MM.1S (cell line): ENCODE data around the gene ADCY2.

Experiments used
- DNase-seq: peaks from one replicate; pipeline ENCODE4 v3.0.0-alpha.2; 2015
- H2AFZ ChIP-seq: fragments of 300-600 bp; sonication (generic); 2 replicates; pipeline ENCODE4 v1.6.0; 2016; ENCODE audit warnings: antibody characterized with exemption, low read length
- H3F3A ChIP-seq: fragments of 300-600 bp; sonication (generic); 2 replicates; pipeline ENCODE4 v1.6.1; 2016; ENCODE audit warnings: mild to moderate bottlenecking, antibody characterized with exemption, low read length, moderate library complexity, mixed read lengths; ENCODE audit not compliant: insufficient read depth
- H3K27ac ChIP-seq: fragments of 300-600 bp; sonication (generic); 2 replicates; pipeline ENCODE4 v1.5.1; 2016; ENCODE audit warnings: mild to moderate bottlenecking, low read length
- H3K27me3 ChIP-seq: fragments of 300-600 bp; sonication (generic); replicated peaks from 2 replicates; pipeline ENCODE4 v1.6.0; 2016; ENCODE audit warnings: low read length; ENCODE audit not compliant: insufficient read depth
- H3K36me3 ChIP-seq: fragments of 300-600 bp; sonication (generic); replicated peaks from 2 replicates; pipeline ENCODE4 v1.6.1; 2016; ENCODE audit warnings: mild to moderate bottlenecking, low read length, mixed read lengths; ENCODE audit not compliant: insufficient read depth
- H3K4me1 ChIP-seq: fragments of 300-600 bp; sonication (generic); 2 replicates; pipeline ENCODE4 v1.6.1; 2016; ENCODE audit warnings: low read length, mixed read lengths
- H3K4me2 ChIP-seq: fragments of 300-600 bp; sonication (generic); 2 replicates; pipeline ENCODE4 v1.6.0; 2016; ENCODE audit warnings: low read depth, low read length
- H3K4me3 ChIP-seq: fragments of 300-600 bp; sonication (generic); 2 replicates; pipeline ENCODE4 v1.5.1; 2016; ENCODE audit warnings: low read length, mixed read lengths
- H3K79me2 ChIP-seq: fragments of 300-600 bp; sonication (generic); 2 replicates; pipeline ENCODE4 v1.6.1; 2016; ENCODE audit warnings: mixed run types, low read length, mixed read lengths
- H3K9ac ChIP-seq: fragments of 300-600 bp; sonication (generic); 2 replicates; pipeline ENCODE4 v1.6.1; 2016; ENCODE audit warnings: low read length, mixed read lengths
- H3K9me2 ChIP-seq: fragments of 300-600 bp; sonication (generic); replicated peaks from 2 replicates; pipeline ENCODE4 v1.6.1; 2016; ENCODE audit warnings: mild to moderate bottlenecking, low read length, mixed read lengths; ENCODE audit not compliant: insufficient read depth
- H3K9me3 ChIP-seq: fragments of 300-600 bp; sonication (generic); replicated peaks from 2 replicates; pipeline ENCODE4 v1.6.1; 2016; ENCODE audit warnings: mild to moderate bottlenecking, low read length, mixed read lengths; ENCODE audit not compliant: insufficient read depth
- H4K20me1 ChIP-seq: fragments of 300-600 bp; sonication (generic); 2 replicates; pipeline ENCODE4 v1.6.1; 2016; ENCODE audit warnings: mild to moderate bottlenecking, low read length, moderate library complexity, mixed read lengths; ENCODE audit not compliant: insufficient read depth
- EZH2 ChIP-seq: fragments of 300-600 bp; sonication (generic); optimal IDR thresholded peaks from 2 replicates; pipeline ENCODE3; 2017; ENCODE audit warnings: low read depth, mild to moderate bottlenecking, antibody characterized with exemption, low read length, mixed read lengths
- EZH2phosphoT487 ChIP-seq: fragments of 300-600 bp; sonication (generic); IDR thresholded peaks from 2 replicates; pipeline ENCODE4 v1.6.1; 2018; ENCODE audit warnings: antibody characterized with exemption, low read length
- TF ChIP-seq, protein P1 (sequence below): fragments of 300-600 bp; sonication (generic); IDR thresholded peaks from 2 replicates; pipeline ENCODE4 v1.5.1; 2016; ENCODE audit warnings: antibody characterized with exemption, low read length, mixed read lengths

Gene ADCY2

DNA sequence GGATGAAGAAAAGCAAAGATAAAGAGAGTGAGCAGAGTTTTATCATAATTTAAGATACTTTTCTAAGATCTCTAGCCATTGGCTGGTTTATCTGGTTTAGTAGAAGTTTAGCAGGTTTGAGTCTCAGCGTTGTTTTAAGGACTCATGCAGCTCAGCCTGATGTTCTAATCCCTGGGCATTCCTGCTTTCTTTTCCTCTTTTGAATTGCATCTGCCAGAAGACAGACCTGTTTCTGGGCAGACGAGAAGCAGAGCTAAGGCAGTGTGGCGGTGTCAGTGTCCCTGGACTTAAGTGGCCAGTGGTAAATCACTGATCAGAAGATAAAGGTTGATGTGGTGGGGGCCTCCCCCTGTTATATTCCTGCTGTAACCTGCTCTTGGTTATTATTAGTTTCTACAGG is 138.6 kb downstream of the ADCY2 start:
- H3K9me3 ChIP-seq = no peaks in the 10 kb centered on the region
- TF ChIP-seq EZH2phosphoT487 = no peak
- TF ChIP-seq, protein P1, sequence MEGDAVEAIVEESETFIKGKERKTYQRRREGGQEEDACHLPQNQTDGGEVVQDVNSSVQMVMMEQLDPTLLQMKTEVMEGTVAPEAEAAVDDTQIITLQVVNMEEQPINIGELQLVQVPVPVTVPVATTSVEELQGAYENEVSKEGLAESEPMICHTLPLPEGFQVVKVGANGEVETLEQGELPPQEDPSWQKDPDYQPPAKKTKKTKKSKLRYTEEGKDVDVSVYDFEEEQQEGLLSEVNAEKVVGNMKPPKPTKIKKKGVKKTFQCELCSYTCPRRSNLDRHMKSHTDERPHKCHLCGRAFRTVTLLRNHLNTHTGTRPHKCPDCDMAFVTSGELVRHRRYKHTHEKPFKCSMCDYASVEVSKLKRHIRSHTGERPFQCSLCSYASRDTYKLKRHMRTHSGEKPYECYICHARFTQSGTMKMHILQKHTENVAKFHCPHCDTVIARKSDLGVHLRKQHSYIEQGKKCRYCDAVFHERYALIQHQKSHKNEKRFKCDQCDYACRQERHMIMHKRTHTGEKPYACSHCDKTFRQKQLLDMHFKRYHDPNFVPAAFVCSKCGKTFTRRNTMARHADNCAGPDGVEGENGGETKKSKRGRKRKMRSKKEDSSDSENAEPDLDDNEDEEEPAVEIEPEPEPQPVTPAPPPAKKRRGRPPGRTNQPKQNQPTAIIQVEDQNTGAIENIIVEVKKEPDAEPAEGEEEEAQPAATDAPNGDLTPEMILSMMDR = no peak
- no peak for TF ChIP-seq EZH2
- no peak overlapping the region for H3K27ac ChIP-seq
- no peak for DNase-seq
- H3K4me2 ChIP-seq = no peak overlapping the region
- no peaks in the 10 kb centered on the region for H3K36me3 ChIP-seq
- no peak overlapping the region for H3K4me3 ChIP-seq
- H3K9me2 ChIP-seq = no peaks in the 10 kb centered on the region
- H2AFZ ChIP-seq = no peak overlapping the region
- H3F3A ChIP-seq = no peaks in the 10 kb centered on the region
- no peaks in the 10 kb centered on the region for H3K79me2 ChIP-seq
- H3K27me3 ChIP-seq = no peaks in the 10 kb centered on the region
- H3K9ac ChIP-seq = no peak overlapping the region
- H4K20me1 ChIP-seq = no peaks in the 10 kb centered on the region
- H3K4me1 ChIP-seq = no peaks in the 10 kb centered on the region

DNA sequence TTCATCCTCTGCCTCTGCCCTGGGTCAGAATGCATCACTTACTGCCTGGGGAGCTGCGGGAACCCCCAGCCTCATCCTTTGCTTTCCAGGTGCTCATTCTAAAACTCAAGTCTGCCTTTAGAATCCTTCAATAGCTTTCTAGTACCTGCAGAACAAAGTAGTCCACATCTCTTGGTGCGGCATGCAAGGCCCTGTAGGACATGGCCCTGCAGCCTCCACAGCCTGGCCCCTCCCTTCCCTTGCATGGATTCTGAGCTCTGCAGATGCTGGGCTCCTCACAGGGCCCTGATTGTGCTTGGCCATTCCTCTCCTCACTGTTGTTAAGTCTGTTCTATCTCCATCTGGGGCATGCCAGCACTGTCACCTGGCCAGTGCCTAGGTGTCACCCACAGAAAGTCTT is 141.6 kb downstream of the ADCY2 start:
- Histone ChIP-seq H3F3A (no peaks in the 10 kb centered on the region), H4K20me1 (no peaks in the 10 kb centered on the region), H3K79me2 (no peaks in the 10 kb centered on the region), H3K36me3 (no peaks in the 10 kb centered on the region), H3K27ac (no peak overlapping the region), H3K4me3 (no peak overlapping the region), H3K4me2 (no peak overlapping the region), H3K9me3 (no peaks in the 10 kb centered on the region), H3K27me3 (no peaks in the 10 kb centered on the region), H2AFZ (no peak overlapping the region), H3K4me1 (peaks cover 6% of the 10 kb centered on the region), H3K9ac (no peak overlapping the region), H3K9me2 (no peaks in the 10 kb centered on the region)
- no peak for TF ChIP-seq EZH2
- no peak for DNase-seq

DNA sequence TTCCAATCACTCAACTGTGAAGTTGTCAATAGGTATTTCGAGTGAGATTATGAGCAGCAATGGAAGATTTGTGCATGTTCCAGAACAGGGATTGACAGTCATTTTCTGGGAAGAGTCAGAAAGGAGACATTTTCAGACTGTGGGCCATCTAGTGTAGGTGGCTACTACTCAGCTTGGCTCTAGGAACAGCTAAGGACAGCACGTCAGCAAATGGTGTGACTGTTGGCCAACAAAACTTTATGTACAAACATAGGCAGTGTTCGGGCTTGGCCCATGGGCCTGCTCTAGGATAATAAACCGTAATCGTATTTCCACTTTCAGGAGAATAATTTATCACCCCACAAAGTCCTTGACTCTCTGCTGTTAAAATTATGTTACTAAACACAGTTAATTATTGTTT is 143.6 kb downstream of the ADCY2 start:
- Histone ChIP-seq H4K20me1 (no peaks in the 10 kb centered on the region), H3K27me3 (no peaks in the 10 kb centered on the region), H3K4me3 (no peak overlapping the region), H2AFZ (no peak overlapping the region), H3K4me2 (no peak overlapping the region), H3K27ac (no peak overlapping the region), H3K9me2 (no peaks in the 10 kb centered on the region), H3K36me3 (no peaks in the 10 kb centered on the region), H3K4me1 (peaks cover 6% of the 10 kb centered on the region), H3K9ac (no peak overlapping the region), H3K79me2 (no peaks in the 10 kb centered on the region), H3K9me3 (no peaks in the 10 kb centered on the region), H3F3A (no peaks in the 10 kb centered on the region)
- DNase-seq = no peak
- TF ChIP-seq, protein P1 = no peak
- TF ChIP-seq EZH2 (no peak), EZH2phosphoT487 (no peak)

DNA sequence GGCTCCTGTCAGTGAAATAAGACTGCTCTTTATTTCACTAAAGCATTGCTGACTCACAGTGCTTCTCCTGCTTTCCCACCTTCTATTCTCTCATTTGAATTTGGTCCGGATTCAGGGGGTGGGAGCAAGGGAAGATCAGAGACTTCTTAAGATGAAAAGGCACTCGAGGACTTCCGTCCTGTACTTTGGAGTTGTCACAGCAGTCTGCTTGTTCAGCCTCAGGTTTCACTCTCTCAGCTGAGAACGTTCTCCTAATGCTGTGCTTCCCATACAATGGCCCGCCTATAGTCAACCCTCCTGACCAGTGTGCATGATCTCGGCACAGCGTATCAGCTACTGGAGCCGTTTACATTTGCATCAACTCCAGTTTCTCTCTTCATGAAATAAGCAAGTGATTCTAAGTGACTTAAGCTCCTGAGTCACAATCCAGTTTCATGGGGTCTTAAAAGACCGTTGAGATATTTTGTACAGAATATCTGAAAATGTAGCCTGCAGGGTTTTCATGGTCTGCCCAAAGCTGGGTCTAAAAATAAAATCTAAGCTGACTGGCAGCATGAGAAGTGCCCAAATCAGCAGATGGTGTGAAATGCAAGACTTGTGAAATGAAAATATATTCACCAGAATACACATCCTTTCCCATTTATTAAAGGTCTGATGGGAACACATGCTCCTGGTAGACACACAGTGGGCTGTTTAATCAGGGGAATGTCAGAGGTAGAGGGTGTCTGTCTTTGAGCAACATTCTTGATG is 145.0 kb downstream of the ADCY2 start:
- DNase-seq = peak; percentile 44
- Histone ChIP-seq H3K9me3 (no peaks in the 10 kb centered on the region), H3K9me2 (no peaks in the 10 kb centered on the region), H3K9ac (0 out of 2 replicates have a peak overlapping the region, but pooled peaks have one; percentile 15), H4K20me1 (no peaks in the 10 kb centered on the region), H3K27me3 (no peaks in the 10 kb centered on the region), H3K4me1 (peaks cover 6% of the 10 kb centered on the region), H3K27ac (peak overlapping the region; percentile 46; the same call in 1 of the 2 replicates), H3F3A (no peaks in the 10 kb centered on the region), H3K4me2 (peak overlapping the region; percentile 49), H3K4me3 (peak overlapping the region; percentile 10; the same call in 1 of the 2 replicates), H3K36me3 (no peaks in the 10 kb centered on the region), H2AFZ (0 out of 2 replicates have a peak overlapping the region, but pooled peaks have one; percentile 36), H3K79me2 (no peaks in the 10 kb centered on the region)
- no peak for TF ChIP-seq EZH2
- TF ChIP-seq EZH2phosphoT487 = no peak
- TF ChIP-seq, protein P1 = no peak
